ENCODE data around the gene FOXJ3.

DNA sequence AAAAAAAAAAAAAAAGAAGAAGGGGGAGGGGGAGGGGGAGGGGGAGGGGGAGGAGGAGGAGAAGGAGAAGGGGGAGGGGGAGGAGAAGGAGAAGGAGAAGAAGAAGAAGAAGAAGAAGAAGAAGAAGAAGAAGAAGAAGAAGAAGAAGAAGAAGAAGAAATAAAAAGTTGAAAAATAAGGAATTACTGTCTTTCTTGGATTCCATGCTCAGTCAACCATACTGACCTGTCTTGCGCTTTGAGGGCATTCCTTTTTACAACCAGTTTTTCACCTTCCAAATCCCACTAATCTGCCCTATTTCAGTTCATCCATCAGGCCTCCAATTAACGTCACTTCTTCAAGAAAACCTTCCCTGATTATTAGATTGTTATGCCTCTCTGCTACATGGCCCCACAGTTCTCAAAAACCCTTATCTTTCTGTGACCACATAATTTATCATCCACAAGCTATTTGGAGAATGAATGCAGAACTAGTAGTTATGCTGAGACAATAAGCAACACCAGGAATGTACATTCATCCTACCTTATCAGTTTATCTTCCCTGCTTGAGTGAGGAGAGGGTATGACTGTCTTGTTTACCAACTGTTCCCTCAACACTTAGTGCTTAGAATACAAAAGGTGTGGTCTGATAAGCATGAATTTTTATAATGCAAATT is 113.0 kb downstream of the FOXJ3 start:
- TF ChIP-seq, protein P1, sequence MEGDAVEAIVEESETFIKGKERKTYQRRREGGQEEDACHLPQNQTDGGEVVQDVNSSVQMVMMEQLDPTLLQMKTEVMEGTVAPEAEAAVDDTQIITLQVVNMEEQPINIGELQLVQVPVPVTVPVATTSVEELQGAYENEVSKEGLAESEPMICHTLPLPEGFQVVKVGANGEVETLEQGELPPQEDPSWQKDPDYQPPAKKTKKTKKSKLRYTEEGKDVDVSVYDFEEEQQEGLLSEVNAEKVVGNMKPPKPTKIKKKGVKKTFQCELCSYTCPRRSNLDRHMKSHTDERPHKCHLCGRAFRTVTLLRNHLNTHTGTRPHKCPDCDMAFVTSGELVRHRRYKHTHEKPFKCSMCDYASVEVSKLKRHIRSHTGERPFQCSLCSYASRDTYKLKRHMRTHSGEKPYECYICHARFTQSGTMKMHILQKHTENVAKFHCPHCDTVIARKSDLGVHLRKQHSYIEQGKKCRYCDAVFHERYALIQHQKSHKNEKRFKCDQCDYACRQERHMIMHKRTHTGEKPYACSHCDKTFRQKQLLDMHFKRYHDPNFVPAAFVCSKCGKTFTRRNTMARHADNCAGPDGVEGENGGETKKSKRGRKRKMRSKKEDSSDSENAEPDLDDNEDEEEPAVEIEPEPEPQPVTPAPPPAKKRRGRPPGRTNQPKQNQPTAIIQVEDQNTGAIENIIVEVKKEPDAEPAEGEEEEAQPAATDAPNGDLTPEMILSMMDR (IDR thresholded peaks at IDR 0.05 in 8 of 11, conservative IDR thresholded peaks at IDR 0.05 in 3 of 11), result no peak
- no peak for TF ChIP-seq POLR2A (IDR thresholded peaks at IDR 0.05)
- TF ChIP-seq POLR2AphosphoS5 (IDR thresholded peaks at IDR 0.05), result no peak

All from spleen (tissue), 7 donors.